Smooth muscle cell (in vitro differentiated cells): ENCODE measurements around the gene SLC39A11. TPM values are rescaled to one million over a fixed set of nuclear protein-coding genes. Genes with fewer than 3 reads are reported as not detected.

ENCODE experiments used
- DNase-seq: peaks from one replicate; lab custom pipeline; 2025; ENCODE audit not compliant: unreplicated experiment; lab: John Stamatoyannopoulos, UW
- H2AFZ ChIP-seq: fragments of 200-600 bp; sonication (generic); 2 replicates; pipeline ENCODE4 v1.6.0; 2016; ENCODE audit warnings: antibody characterized with exemption, low read depth, mild to moderate bottlenecking
- H3F3A ChIP-seq: fragments of 200-600 bp; sonication (generic); 2 replicates; pipeline ENCODE4 v1.6.0; 2017; ENCODE audit warnings: antibody characterized with exemption, low read depth
- H3K27ac ChIP-seq: fragments of 200-600 bp; sonication (generic); 2 replicates; pipeline ENCODE4 v1.5.1; 2016; ENCODE audit warnings: low read depth, mild to moderate bottlenecking
- H3K27me3 ChIP-seq: fragments of 200-600 bp; sonication (generic); 2 replicates; pipeline ENCODE4 v1.6.1; 2016; ENCODE audit warnings: low read depth, mild to moderate bottlenecking
- H3K36me3 ChIP-seq: fragments of 200-600 bp; sonication (generic); 2 replicates; pipeline ENCODE4 v1.5.1; 2016; ENCODE audit warnings: low read depth
- H3K4me1 ChIP-seq: fragments of 200-600 bp; sonication (generic); 2 replicates; pipeline ENCODE4 v1.5.1; 2016; ENCODE audit warnings: low read depth
- H3K4me2 ChIP-seq: fragments of 200-600 bp; sonication (generic); 2 replicates; pipeline ENCODE4 v1.6.0; 2016; ENCODE audit warnings: mild to moderate bottlenecking
- H3K4me3 ChIP-seq: fragments of 200-600 bp; sonication (generic); 2 replicates; pipeline ENCODE4 v1.5.1; 2016; ENCODE audit warnings: mild to moderate bottlenecking
- H3K79me2 ChIP-seq: fragments of 200-600 bp; sonication (generic); 2 replicates; pipeline ENCODE4 v1.6.0; 2016; ENCODE audit warnings: low read depth, mild to moderate bottlenecking
- H3K9ac ChIP-seq: fragments of 200-600 bp; sonication (generic); 2 replicates; pipeline ENCODE4 v1.6.0; 2016; ENCODE audit warnings: low read depth
- H3K9me3 ChIP-seq: fragments of 200-600 bp; sonication (generic); replicated peaks from 2 replicates; pipeline ENCODE4 v1.5.1; 2016; ENCODE audit warnings: low read depth
- H4K20me1 ChIP-seq: fragments of 200-600 bp; sonication (generic); 2 replicates; pipeline ENCODE4 v1.6.0; 2016; ENCODE audit warnings: low read depth
- CTCF ChIP-seq: fragments of 200-600 bp; sonication (generic); IDR thresholded peaks from 2 replicates; pipeline ENCODE4 v1.5.1; 2017; ENCODE audit warnings: borderline replicate concordance, mild to moderate bottlenecking, antibody characterized with exemption; ENCODE audit not compliant: insufficient read depth, poor library complexity, severe bottlenecking
- whole genome bisulfite sequencing: methylation state at CpG from one replicate; pipeline ENCODE4 v1.1.7; 2016; ENCODE audit warnings: low lambda C conversion rate; 5-methylcytosine and 5-hydroxymethylcytosine counted together
- polyA plus RNA-seq: library from polyadenylated mRNA; unstranded; fragments of >200 nt; fragmentation: Nextera tagmentation; extraction: Ambion mirVana; gene quantifications from 2 replicates; pipeline ENCODE4 v1.2.1, GENCODE V29; 2016
- total RNA-seq: library from RNA; depleted of rRNA; stranded (reverse); fragments of >200 nt; gene quantifications from 2 replicates; pipeline ENCODE4 v1.2.3, GENCODE V29; 2014

The SLC39A11 gene
- total and polyA plus RNA-seq, 2 experiments from 2014 or later: 9.2 to 36.7 TPM

- Histone ChIP-seq H3K27me3 (no peaks in the 10 kb centered on the region), H3K4me1 (no peaks in the 10 kb centered on the region), H3K4me2 (no peak overlapping the region), H3K36me3 (no peaks in the 10 kb centered on the region), H3K79me2 (no peaks in the 10 kb centered on the region), H3K9ac (no peak overlapping the region), H3F3A (no peaks in the 10 kb centered on the region), H2AFZ (no peak overlapping the region), H3K4me3 (no peak overlapping the region), H3K9me3 (no peaks in the 10 kb centered on the region), H3K27ac (no peak overlapping the region), H4K20me1 (no peaks in the 10 kb centered on the region)
- DNase-seq: no peak
- no peak for TF ChIP-seq CTCF
- 93% methylated on average over 5 of the region's 5 CpGs for WGBS
Measured at GRCh38 chr17:72852277-72852938, 240.1 kb downstream of the SLC39A11 start.

GRCh38 chr17:72850410-72851118, 241.9 kb downstream of the SLC39A11 start:
- no peak for DNase-seq
- H3K27me3 ChIP-seq: no peaks in the 10 kb centered on the region
- no peaks in the 10 kb centered on the region for H3K36me3 ChIP-seq
- no peaks in the 10 kb centered on the region for H3K4me1 ChIP-seq
- H3K9ac ChIP-seq: no peak overlapping the region
- WGBS: 95% methylated on average over 10 of the region's 10 CpGs
- H2AFZ ChIP-seq: no peak overlapping the region
- no peaks in the 10 kb centered on the region for H3K9me3 ChIP-seq
- no peak overlapping the region for H3K4me2 ChIP-seq
- H4K20me1 ChIP-seq: no peaks in the 10 kb centered on the region
- no peaks in the 10 kb centered on the region for H3K79me2 ChIP-seq
- H3F3A ChIP-seq: no peaks in the 10 kb centered on the region
- no peak overlapping the region for H3K27ac ChIP-seq
- H3K4me3 ChIP-seq: no peak overlapping the region
- no peak for TF ChIP-seq CTCF

- DNase-seq: no peak
- Histone ChIP-seq H4K20me1 (no peaks in the 10 kb centered on the region), H3K27ac (no peak overlapping the region), H3K4me2 (no peak overlapping the region), H3F3A (no peaks in the 10 kb centered on the region), H3K4me1 (no peaks in the 10 kb centered on the region), H3K9me3 (no peaks in the 10 kb centered on the region), H2AFZ (no peak overlapping the region), H3K36me3 (no peaks in the 10 kb centered on the region), H3K79me2 (no peaks in the 10 kb centered on the region), H3K27me3 (no peaks in the 10 kb centered on the region), H3K9ac (no peak overlapping the region), H3K4me3 (no peak overlapping the region)
- 100% methylated on average over 1 of the region's 1 CpG for WGBS
- no peak for TF ChIP-seq CTCF
Measured at GRCh38 chr17:72846399-72846798, 246.1 kb downstream of the SLC39A11 start.

- no peak for TF ChIP-seq CTCF
- H2AFZ ChIP-seq: no peak overlapping the region
- no peak overlapping the region for H3K4me3 ChIP-seq
- H3K27ac ChIP-seq: no peak overlapping the region
- WGBS: 81% methylated on average over 6 of the region's 6 CpGs
- H3K79me2 ChIP-seq: no peaks in the 10 kb centered on the region
- DNase-seq: no peak
- no peaks in the 10 kb centered on the region for H3F3A ChIP-seq
- H3K4me2 ChIP-seq: no peak overlapping the region
- no peaks in the 10 kb centered on the region for H3K36me3 ChIP-seq
- no peaks in the 10 kb centered on the region for H3K4me1 ChIP-seq
- H4K20me1 ChIP-seq: no peaks in the 10 kb centered on the region
- H3K9ac ChIP-seq: no peak overlapping the region
- H3K27me3 ChIP-seq: no peaks in the 10 kb centered on the region
- H3K9me3 ChIP-seq: no peaks in the 10 kb centered on the region
Measured at GRCh38 chr17:72843591-72843990, 248.9 kb downstream of the SLC39A11 start.
